GM19463 (cell line): ENCODE data around the gene TLR10.
"Not testable (repeated sequence)": the region's sequence is repeated elsewhere in the genome, so short reads cannot be mapped to it uniquely, and the experiment has no call there.

Source experiments
- ATAC-seq: cut with Tn5 transposase; IDR thresholded peaks from one replicate; pipeline ENCODE4 v1.9.1; 2021; ENCODE audit warnings: mild to moderate bottlenecking, moderate library complexity; ENCODE audit not compliant: unreplicated experiment

Gene TLR10, protein sequence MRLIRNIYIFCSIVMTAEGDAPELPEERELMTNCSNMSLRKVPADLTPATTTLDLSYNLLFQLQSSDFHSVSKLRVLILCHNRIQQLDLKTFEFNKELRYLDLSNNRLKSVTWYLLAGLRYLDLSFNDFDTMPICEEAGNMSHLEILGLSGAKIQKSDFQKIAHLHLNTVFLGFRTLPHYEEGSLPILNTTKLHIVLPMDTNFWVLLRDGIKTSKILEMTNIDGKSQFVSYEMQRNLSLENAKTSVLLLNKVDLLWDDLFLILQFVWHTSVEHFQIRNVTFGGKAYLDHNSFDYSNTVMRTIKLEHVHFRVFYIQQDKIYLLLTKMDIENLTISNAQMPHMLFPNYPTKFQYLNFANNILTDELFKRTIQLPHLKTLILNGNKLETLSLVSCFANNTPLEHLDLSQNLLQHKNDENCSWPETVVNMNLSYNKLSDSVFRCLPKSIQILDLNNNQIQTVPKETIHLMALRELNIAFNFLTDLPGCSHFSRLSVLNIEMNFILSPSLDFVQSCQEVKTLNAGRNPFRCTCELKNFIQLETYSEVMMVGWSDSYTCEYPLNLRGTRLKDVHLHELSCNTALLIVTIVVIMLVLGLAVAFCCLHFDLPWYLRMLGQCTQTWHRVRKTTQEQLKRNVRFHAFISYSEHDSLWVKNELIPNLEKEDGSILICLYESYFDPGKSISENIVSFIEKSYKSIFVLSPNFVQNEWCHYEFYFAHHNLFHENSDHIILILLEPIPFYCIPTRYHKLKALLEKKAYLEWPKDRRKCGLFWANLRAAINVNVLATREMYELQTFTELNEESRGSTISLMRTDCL

DNA sequence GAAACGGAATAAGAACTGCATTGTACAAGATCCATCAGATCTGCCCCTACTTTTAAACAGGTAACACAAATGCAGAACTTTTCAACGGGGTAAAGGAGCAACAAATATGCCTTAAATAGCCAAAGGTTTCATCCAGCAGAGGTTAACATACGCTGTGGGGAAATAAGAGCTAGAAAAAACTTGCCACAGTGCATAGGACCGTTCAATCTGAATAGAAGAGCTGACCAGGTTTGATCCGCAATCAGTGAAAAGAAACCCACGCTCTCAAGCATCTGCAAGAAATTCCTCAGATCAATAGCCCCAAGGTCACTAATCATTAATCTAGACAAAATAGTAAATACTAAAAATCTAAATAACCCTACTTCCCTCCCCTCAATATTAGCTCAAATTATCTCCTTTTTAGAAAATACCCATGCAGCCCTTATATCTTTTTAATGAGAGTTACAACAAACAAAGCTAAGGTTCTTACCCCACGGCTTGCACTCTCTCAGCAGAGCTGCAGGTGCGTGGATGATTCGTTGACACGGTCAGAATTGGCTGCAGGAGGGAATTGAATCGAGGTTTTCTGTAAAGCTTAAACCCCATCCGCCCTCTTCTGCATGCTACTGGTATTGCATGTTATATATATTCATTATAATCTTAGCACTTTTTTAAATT lies at the start of gene TLR10:
Gene TLR10, minus strand, starts transcription at position 539 of the 657 bp plus-strand sequence. CDS start 7,400 bp downstream, outside the sequence.
- peak; percentile 51 for ATAC-seq

DNA sequence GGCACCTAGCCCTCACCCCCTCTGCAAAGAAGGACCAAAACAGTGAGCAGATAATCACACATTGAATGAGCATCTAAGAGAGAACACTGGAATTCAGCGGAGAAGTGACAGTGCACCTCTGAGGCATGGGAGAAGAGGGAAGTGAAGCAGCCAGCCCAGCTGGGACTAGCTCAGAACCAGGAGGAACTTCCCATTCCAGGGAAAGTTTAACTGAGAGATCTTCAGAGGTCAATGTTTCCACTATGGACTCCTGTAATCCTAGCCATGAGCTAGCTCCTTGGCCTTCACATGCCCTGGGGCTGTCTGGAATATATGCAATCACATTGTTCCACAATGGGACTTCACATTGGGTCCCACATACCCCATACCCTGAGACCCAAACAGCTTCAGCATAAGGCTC lies 49.4 kb upstream of the TLR10 start:
- no peak for ATAC-seq

DNA sequence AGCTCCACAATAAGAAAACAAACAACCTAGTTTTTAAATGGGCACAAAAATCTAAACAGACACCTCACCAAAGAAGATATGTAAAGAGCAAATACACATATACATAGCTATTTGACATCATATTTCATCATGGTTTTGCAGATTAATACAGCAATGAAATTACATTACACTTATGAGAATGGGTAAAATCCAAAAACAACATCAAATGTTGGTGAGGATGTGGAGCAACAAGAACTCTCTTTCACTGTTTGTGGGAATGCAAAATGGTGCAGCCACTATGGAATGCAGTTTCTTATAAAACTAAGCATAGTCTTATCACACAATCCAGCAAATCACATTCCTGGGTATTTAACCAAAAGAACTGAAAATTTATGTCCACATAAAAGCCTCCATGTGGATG lies 48.9 kb upstream of the TLR10 start:
- ATAC-seq: no peak

DNA sequence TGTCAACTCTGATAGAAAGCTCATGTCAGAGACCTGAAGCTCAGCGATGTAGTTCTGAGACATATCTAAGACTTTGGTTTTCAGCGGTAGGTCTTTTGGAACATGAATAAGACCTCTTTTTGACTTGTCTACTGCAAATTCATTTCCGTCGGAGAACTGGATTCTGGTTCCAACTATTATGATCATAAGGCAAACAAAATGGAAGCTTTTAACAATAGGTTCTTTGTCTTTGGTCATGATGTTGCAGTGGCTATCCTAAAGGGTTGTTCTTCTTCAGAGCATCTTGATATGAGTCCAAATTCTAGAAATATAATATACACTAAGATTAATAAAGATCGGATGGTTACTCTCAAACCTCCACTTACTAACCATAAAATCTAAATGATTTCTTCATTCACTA lies 46.4 kb upstream of the TLR10 start:
- no peak for ATAC-seq

- no peak for ATAC-seq
Measured at GRCh38 chr4:38823766-38824165, 41.0 kb upstream of the TLR10 start.

DNA sequence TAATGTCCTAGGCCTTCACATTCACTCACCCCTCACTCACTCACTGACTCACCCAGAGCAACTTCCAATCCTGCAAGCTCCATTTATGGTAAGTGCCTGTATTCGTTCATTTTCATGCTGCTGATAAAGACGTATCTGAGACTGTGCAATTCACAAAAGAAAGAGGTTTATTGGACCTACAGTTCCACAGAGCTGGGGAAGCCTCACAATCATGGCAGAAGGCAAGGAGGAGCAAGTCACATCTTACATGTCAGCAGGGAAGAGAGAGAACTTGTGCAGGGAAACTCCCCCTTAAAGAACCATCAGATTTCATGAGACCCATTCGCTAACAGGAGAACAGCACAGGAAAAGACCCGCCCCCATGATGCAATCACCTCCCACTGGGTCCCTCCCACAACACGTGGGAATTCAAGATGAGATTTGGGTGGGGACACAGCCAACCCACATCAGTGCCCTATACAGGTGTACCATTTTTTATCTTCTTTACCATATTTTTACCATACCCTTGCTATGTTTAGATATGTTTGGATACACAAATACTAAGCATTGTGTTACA lies 40.0 kb upstream of the TLR10 start:
- no peak for ATAC-seq

- no peak for ATAC-seq
Measured at GRCh38 chr4:38821739-38822138, 38.9 kb upstream of the TLR10 start.

DNA sequence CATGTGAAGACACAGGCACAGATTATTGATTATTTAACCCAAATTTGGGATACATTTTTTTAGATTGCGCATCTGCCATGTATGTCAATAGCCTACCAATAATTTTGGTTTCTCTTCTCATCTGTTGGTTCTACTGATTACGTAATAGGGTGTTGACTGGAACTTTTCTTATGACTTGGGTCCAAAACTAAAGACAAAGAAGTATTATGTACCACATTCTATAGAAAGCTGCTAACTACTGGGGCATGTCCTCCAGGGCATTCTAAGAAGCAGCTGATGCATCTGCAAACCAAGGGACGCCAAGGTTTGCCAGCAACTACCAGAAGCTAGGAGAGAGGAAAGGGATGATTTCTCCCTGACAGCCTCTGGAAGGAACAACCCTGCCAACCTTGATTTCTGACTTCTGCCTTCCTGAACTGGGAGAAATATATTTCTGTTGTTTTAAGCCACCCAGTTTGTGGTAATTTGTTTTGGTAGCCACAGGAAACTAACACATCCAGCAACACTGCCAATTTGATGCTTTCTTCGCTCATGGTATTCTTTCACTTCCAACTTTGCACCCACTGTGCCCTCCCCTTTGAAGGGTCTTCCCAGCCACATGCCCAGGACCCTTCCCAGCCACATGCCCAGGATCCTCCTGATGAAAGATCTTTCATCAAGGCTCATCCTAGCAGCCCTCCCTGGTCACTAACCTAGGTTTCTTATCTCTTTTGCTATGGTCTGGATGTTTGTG lies 37.7 kb upstream of the TLR10 start:
- peak; percentile 50 for ATAC-seq

DNA sequence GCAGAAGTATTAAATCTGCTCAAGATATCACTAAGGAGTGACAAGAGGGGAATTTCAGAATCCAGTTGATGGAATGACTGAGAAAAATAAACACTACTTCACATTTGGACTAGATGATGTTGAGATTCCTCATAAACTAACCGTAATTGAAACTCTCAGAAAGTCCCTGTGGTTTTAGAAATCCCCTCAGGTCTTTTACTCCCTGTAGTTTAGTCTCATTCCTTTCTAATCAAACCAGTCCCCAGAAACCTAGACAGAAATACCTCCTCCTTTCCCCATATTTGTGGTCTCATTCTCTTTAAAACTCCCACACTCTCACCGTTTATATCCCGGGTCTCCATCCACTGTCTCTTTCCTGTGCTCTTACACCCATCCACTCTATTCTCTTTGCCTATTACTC lies 36.8 kb upstream of the TLR10 start:
- ATAC-seq: peak; percentile 28

- ATAC-seq: peak; percentile 57
Measured at GRCh38 chr4:38818441-38818976, 35.7 kb upstream of the TLR10 start.

DNA sequence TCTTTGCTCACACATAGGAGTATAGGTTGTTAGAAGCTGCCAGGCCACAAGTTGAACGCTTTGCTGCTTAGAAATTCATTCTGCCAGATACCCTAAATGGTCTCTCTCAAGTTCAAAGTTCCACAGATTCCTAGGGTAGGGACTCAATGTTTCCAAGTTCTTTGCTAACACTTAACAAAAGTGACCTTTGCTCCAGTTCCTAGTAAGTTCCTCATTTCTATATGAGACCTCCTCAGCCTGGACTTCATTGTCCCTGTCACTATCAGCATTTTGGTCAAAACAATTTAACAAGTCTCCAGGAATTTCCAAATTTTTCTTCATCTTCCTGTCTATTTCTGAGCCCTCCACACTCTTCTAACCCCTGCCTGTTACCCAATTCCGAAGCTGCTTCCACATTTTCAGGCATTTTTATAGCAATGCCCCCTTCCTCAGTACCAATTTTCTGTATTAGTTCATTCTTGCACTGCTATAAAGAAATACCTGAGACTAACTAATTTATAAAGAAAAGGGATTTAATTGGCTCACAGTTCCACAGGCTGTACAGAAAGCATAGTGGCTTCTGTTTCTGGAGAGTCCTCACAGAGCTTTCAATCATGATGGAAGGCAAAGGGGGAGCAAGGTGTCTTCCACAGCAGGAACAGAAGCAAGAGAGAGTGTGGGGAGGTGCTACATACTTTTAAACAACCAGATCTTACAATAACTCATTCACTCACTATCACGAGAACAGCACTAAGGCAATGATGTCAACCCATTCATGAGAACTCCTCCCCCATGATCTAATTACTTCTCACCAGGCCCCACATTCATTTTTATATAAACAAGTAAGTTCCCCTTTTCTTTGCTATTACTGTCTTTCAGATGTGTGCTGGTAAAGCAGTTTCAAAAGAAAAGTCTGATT lies 33.3 kb upstream of the TLR10 start:
- no peak for ATAC-seq

GRCh38 chr4:38814386-38814785 lies 31.6 kb upstream of the TLR10 start:
- no peak for ATAC-seq

- ATAC-seq: no peak
Measured at GRCh38 chr4:38811297-38811696, 28.5 kb upstream of the TLR10 start.

DNA sequence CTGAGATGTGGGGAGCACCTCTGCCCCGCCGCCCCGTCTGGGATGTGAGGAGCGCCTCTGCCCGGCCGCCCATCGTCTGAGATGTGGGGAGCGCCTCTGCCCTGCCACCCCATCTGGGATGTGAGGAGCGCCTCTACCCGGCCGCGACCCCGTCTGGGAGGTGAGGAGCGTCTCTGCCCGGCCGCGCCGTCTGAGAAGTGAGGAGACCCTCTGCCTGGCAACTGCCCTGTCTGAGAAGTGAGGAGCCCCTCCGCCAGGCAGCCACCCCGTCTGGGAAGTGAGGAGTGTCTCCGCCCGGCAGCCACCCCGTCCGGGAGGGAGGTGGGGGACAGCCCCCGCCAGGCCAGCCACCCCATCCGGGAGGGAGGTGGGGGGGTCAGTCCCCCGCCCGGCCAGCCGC lies 24.7 kb upstream of the TLR10 start:
- not testable (repeated sequence) for ATAC-seq

GRCh38 chr4:38806251-38806650 lies 23.5 kb upstream of the TLR10 start:
- not testable (repeated sequence) for ATAC-seq

GRCh38 chr4:38805530-38806145 lies 22.8 kb upstream of the TLR10 start:
- peak; percentile 77 for ATAC-seq

DNA sequence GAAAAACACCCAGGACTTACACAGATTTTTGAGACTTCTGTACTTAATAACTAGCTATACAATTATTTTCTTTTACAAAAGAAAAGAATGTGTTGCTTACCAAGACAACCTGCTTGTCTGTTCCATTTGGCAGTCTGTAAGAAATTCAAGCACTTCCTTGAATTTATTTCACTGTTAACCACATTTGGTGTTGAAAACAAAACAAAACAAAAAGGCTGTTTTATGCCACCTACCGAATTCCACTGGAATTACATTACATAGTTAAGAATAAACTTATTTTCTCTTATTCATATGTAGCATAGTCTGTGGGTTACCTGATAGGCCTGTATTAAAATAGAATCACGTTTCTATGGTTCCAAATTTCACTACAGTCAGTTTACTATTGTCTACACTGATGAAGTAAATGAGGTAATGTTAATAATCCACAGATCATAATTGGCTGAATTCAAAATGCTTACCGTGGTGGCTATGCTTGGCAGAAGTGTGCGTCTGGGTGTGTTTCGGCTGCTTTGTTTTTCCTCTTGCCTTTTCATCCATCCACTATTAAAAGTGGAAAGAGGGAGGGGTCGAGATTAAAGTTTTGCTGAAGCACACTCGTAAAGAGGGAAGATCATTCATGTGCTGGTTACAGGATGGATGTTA lies 22.0 kb upstream of the TLR10 start, which contains the start of gene TLR1:
Gene TLR1, minus strand, starts transcription at position 138 of the 642 bp plus-strand sequence. CDS start 5,960 bp downstream, outside the sequence.
- no peak for ATAC-seq
